SIG-M5 treated with dmso at 0.1 percent for 504 hours (cell line): ENCODE data around the gene AGR2.
A peak's percentile ranks its signal among the peaks of the same experiment; 100 is the strongest.

Experiments used
- DNase-seq: peaks from one replicate; lab custom pipeline; 2025; ENCODE audit not compliant: unreplicated experiment; lab: John Stamatoyannopoulos, UW

Gene AGR2

DNA sequence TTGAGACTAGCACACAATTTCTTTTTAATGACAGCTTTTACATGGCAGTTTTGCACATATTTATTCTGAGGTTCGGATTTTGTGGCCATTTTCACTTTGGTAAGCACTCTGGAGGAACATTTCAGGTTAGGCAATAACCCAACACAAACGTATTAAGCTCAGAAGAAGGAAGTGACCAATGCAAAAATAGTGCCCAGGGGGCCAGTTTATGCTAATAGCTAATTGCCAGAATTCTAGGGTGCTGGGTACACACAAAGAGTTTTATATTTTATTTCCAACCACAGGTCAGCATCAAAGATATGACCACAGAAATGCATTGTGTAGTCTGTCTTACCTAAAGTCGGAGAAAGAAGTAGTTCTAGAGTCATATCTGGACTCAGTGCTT lies 8.4 kb upstream of the AGR2 start:
- DNase-seq, result peak; percentile 6

DNA sequence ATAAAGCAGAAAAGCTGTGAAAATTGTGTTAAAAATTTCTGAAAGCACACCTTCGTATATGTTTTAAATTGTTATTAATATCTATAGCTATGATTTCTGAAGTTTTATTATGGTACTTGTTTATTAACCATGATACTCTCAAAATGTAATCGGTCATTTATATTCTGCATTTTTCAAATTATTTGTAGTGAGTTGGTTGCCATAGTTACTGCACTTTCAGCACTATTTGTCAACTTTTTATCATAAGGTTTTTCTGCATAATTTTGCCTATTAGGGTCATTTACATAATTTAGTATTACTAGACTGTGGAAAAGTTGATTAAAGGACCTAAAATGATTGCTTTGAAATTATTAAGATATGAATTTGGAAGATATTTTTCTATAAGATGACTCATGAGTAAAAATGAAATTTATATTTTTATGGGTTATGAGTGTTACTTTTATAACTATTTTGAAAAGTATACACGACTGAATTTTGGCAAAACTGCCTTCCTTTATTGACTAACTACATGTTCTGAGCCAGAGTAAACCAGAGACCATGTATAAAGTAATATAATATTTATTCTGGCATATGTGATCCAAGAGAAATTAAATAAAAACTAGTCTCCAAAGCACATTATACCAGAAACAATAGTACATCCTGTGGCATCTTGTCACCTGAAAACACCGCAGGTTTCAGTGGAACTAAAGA lies 7.9 kb upstream of the AGR2 start:
- DNase-seq, result no peak

DNA sequence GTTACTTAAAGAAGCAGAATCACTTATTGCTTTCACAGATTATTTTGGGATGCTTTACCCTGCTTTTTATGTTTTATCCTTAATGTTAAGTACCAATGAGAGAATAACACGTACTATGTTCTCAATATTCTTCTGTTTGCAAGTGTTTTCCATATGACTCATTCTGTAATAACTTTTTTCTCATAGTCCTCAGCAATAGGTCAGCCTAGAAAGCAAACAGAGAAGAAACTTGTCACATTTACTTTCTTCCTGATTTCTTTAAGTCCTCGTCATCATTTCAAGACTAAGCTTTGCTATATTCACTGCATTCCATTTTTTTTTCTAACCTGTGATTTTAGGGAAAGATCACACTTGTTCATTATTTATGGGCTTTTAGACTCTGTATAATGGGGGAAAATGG lies 6.8 kb upstream of the AGR2 start:
- DNase-seq, result peak; percentile 27

DNA sequence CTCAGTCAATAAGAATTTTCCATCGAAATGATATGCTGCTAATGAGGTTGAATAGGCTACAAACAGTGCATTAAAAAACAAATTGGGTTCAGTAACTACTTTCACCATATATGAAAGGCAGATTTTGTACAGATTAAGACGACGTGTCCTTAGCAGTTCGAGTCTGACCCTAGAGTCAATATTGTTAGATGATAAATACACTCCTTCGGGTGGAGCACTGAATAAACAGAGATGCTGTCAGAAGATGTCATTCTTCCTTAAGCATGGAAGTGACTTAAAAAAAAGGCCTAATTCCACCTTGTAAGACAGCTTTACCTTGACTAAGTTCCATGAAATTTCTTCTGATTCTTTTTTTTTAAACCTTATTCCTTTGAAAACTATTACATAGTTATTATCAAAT lies 5.8 kb upstream of the AGR2 start:
- no peak for DNase-seq

DNA sequence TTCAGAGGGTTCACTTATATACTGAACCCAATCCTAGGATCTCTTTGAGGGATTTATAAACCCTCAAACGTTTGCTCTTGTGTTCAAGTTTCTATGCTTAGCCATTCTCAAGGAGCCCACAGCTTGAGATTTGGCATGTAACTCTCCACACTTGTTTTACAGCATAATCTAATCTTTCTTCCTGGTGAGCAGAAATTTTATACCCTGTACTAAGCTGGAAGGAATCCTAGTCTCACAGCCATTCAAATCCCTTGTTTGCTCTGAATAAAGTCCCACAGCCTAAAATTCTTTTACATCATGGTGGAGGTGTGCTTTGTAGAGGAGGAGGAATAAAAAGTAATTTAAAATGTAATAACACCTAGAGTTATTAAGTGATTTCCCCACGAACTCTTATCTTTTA lies 5.3 kb upstream of the AGR2 start:
- DNase-seq, result no peak

DNA sequence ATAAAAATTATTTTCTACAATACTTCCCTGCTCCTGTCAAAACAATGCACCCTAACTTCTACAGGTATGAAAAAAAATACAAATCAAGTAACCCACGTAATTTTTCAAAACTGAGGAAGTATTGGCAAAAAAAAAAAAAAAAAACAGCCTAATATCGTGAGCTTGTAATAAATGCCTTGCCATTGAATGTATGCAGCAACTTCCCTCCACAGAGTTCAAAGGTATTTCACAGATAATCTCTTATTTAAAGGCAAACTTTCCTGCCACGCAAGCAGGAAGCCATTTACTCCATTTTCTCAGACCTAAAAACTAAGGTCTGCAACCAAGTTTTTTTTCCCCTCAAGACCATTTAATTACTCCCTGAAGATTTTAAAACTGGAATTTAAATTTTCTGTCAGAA lies 642 bp upstream of the AGR2 start:
- no peak for DNase-seq

DNA sequence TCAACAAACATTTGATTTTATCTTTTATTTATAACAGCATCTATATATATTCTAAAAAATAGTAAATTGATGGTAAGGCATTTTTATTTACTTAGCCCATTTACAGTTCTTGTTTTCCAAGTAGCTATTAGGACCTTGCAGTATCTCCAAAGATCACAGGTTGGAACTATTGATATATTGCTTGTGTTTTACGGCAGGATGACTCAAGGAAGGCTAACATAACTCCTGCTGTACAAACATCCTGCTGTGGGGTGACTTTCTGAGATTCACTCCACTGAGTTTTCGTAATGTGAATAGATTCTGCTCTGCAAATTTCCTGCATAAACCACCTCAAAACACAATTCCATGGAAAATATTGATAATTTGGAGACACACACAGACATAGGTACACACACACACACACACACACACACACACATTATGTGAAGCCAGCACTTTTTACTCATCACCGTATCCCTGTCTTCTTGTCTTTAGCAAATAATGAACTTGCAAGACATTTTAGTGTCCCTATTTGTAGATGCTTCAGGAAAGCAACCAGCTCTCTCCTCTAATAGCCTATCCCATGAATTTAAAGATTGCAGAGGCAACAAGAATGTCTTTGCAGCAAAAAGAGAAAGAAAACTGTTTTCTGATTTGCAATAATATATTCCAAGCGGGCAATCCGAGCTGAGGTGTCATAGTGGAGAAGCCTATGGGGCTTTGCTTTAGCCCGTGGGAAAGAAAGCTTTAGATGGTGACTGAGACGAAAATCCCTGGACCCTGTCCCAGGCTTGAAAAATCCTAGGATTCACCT lies 722 bp downstream of the AGR2 start:
- DNase-seq, result no peak

DNA sequence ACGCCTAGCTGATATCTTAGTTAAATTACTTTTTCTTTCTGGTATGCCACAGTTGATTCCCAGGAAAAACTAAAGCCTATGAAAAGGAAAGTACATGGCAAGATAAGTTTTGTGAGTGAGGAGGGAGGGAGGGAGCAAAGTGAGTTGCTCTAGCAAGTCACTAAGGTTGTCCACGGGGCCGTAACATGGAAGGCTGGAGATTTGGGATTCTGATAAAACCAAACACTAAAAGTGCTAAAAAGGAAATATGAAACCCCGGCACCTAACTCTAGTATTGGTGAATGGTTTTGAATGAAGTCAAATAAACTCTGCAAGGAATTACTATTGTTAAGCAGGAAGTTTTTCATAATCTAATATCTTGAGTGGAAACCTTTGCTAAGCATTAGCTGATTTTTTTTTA lies 1.7 kb downstream of the AGR2 start:
- DNase-seq, result no peak

DNA sequence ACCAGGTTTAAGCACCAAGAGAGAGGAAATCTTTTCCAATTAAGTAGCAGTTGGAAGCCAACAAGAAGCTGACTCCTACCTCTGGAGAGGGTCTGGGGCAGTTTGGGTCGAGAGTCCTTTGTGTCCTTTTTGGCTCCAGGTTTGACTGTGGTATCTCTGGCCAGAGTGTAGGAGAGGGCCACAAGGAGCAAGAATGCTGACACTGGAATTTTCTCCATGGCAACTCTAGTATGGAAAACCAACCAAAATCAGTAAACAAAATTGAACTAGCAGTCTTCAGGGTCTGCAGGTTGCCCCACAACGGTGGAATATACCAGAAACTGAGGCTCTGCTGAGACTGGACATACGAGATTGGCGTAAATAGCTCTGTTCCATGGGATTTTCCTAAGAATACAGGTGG lies 3.2 kb downstream of the AGR2 start:
- no peak for DNase-seq

DNA sequence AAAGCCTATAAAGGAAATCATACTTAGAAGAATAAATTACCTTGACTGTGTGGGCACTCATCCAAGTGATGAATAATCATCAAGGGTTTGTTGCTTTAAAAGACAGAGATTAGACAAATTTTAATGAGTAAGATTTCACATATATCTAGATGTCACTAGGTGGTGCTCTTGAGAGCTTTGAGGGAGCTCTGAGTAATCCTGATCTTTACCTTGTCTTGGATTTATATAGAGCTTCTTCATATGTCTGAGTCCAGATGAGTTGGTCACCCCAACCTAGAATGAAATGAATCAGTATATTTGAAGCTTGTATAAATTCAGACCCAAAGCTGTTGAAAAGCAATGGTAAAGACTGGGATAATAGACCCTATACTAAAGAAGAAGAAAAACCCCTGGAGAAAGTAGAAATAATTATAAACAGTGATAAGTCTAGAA lies 3.7 kb downstream of the AGR2 start:
- DNase-seq, result peak; percentile 68

DNA sequence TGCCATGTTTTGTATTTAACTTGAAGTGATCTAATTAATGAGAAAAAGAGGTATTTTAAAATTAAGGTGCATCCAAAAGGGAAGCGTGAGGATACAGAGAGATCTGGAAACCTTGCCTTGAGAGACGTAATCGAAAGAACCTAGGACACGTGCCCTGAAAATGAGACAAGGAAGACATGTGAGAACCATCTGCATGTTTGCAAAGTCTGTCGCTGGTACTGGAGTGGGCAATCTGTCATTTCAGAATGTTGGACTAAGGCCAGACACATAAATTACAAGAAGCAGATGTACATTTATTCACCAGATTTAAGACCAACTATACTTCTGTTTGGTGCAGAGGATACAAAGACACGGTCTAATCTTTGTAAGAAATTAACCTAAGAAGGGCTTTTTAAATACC lies 9.2 kb downstream of the AGR2 start:
- no peak for DNase-seq

DNA sequence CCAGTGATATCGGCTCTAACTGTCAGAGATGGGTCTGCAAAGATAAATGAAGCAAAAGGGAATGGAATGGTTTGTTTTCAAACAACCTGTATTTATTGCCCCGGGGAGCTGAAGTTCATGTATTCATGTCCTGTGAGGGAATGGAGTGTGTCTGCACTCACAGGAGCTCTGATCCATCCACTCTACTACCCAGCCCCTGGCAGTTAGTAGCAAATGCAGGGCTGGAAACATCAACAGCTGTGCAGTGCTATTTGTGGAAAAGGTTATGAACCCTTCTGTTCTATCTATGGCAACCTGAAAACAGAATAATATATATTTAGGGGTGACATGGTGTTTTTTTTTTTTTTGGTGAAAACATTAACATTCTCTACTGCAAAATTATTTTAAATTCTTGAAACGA lies 9.8 kb downstream of the AGR2 start:
- no peak for DNase-seq

DNA sequence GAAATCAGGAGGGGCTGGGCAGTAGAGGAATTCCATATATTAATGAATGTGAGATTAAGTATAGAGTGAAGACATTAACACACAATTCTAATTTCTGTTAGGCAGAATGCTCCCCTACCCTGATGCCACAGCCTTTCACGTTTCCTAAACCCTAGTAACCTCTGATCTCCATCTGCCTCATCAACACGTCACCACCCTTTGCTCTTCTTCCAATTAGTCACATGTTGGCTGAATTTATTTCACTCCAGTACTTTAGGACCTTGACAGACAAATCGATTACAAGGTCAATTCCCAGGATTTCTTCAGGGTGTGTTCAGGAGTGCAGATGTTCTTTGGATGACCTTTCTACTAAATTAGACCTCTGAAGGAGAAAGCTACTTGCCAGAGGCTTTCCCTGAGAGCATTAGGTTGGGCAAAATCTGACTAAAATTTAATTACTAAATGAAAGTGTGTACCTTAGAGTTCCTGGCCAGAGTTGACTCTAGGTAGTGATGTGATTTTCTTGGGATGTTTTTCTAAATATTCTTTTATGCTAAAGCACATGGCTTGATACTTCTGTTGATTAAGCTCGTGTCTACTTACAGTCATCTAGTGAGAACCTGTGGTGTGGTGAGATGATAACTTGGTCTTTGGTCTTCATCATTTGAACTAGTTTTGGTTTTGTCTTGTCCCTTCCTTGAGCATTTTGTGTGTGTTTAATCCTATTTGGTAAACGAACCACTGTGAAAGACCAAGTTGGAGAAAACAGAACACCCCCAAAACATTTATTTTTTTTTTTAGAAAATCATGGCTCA lies 12.7 kb downstream of the AGR2 start:
- DNase-seq, result no peak

DNA sequence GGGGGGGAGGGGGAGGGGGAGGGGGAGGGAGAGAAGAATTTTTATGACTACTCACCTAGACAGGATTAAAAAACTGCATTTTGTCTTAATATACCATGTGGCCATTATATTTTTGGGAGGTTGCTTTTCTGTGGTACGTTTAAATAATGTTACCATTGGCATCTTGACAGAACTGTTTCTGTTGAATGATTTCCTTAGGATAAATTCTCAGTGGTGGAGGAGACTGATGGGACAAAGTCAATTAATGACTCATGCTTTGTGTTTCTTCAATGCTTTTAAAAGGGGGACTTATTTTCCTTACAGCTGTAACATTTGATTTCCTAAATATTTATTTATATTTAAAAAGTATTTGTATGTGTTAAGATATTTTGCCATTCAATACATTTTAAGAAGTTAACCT lies 13.7 kb downstream of the AGR2 start:
- no peak for DNase-seq

DNA sequence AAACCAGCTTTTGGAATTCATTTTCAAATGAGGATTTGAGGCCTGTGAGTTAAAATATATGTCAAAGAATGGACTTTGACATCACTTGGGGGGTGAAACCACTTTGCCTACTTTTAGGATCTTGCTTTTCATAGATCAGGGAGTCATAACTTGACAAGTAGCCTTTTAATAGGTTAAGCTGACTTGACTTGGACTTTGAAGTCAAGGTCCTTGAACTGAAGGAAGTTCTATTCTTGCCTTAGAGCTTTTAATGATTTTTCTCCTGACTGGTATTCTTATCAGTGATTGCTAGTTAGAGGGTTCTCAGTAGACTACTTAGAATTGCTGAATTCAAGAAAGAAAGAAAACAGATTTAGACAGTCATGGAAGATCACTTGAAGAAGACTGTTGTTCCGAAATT lies 17.7 kb downstream of the AGR2 start:
- DNase-seq, result no peak

DNA sequence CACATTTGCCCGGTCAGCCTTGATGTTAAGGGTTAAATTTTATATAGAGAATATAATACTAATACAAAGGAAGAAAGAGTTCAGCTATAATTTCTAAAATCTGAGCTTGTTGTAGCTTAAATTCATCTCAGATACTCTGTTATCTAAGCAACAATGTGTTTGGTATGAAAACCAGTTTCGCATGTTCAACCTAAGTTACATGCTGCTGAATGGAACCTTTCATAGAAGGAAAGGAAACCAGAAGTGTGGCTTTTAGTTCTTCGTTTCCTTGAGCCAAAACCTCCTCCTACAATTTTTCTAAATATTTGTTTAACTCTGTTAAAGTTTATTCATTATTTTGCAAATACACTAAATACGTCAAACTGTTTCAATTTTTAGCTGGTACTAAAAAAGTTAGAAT lies 18.5 kb downstream of the AGR2 start:
- DNase-seq, result peak; percentile 29

DNA sequence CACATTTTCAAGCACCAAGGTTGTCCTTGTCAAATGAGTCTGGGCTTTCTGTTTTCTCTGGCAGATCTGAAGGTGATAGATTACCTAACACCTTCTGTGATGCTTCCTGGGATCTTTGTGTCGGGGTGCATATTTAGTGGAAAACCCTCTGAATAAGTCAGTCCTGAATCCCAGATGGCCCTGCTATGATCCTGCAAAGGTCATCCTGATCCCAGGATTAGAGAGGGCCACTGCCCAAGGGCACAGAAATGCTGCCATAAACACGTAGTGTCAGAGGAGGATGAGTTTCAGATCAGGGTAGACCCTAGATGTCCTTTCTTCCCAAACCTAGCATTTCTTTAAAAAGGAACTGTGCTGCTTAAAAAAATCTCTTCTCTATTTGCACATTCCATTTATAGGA lies 19.0 kb downstream of the AGR2 start:
- no peak for DNase-seq

DNA sequence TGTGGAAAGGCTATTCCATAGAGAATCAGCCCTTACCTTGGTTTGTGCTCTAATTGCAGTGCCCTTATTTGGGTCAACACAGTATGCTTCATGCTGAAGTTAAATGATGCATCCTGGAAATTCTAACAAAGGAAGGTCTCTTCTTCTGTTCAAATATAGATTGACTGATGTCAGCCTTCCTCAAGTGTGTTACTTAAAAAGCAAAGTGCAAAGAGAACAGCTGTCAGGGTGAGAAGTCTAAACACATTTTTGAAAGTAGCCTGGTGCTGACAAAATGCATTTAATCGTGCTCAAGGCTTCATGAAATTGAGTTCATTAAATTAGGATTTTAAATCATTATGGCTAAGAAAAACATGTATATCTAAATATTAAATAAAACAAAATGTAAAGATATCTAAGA lies 19.5 kb downstream of the AGR2 start:
- no peak for DNase-seq

DNA sequence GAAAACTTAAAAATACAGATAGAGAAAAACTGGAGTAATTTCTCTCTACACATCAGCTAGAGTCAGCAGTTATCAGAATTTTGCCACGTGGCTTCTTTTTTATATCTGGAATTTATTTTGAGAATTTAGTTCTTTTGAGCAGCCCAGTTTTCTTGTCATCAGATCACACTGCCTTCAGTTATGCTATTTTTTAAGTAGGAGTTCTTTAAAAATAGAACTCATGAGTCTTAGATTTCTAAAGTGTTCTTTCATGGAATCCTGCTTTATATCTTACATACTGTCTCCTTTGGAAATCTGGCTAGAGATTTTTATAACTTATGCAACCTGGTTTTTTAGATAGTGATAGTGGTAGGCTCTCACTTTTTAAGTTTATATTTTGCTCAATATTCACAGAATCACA lies 24.2 kb downstream of the AGR2 start:
- DNase-seq, result no peak

DNA sequence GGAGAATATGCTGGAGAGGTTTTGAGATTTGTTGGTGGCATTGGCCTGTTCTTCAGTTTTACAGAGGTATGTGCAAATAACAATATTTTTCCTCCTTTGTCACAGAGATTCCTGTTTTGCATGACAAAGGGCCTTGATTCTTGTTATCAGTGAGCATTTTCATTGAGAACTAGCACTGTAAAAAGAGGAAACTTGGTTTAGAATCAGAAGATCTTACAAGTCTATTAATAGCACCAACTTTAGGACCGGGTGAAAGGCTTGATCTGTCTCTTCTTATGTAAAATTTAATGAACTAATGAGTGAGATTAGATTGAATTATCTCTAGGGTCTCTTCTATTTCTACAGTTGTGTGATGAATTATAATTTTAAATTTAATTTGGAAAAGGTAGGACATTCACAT lies 25.7 kb downstream of the AGR2 start:
- DNase-seq, result no peak

DNA sequence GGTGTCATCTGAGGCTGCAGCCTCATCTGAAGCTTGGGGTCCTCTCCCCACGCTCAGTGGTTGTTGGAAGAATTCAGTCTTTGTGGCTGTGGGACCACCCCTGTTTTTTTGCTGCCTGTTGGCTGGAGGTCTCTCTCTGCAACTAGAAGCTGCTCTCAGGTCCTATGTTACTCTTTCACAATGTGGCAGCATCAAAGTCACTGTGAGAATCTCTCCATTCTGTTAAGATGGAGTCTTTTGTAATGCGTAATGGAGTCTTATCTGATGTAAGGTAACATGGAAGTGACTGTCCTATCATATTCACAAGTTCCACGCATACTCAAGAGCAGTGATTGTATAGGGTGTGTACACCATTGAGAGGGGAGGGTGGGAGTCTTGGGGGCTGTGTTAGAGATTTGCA lies 26.3 kb downstream of the AGR2 start:
- no peak for DNase-seq

DNA sequence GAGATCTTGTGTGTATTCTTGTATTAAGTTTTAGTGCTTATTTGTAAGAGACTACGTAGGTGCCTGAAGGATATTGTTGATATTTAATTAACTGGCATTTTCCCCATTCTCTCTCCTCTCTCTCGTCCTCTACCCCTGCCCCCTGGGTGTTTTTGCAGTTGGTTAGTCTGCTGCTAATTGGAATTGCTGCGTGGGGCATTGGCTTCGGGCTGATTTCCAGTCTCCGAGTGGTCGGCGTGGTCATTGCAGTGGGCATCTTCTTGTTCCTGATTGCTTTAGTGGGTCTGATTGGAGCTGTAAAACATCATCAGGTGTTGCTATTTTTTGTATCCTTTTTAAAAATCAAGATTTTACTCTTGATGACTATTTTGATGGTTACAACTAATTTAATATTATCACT lies 28.7 kb downstream of the AGR2 start:
- DNase-seq, result no peak
